GM19238 (cell line): Measurements from ENCODE around the gene SNTG2.
"Not testable (repeated sequence)": the region's sequence is repeated elsewhere in the genome, so short reads cannot be mapped to it uniquely, and the experiment has no call there.

Experiments used
- DNase-seq: peaks from one replicate; pipeline ENCODE4 v3.0.0; 2011; ENCODE audit warnings: low spot score; ENCODE audit not compliant: insufficient read length

The SNTG2 gene

GRCh38 chr2:1366546-1367134 is 416.0 kb downstream of the SNTG2 start:
- no peak for DNase-seq

GRCh38 chr2:1367601-1368000 is 417.0 kb downstream of the SNTG2 start:
- DNase-seq, result no peak

DNA sequence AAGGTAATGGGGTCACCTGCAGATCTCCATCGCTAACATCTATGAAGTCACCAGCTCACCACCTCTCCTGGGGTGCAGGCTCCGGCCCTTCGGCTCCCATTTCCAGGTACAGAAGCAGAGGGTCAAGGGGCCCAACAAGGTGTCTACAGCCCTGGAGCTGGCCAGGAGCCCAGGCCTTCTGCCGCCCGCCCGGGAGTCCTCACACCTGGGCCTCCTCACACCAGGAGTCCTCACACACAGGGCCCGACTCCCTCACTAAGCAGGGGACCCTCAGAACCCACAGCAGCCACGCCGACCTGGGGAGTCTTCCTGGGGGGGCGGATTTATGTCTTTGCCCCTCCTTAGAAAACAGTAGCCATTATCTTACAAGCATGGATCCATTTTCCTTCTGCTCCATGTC is 419.3 kb downstream of the SNTG2 start:
- no peak for DNase-seq

GRCh38 chr2:1370461-1370860 is 419.8 kb downstream of the SNTG2 start:
- no peak for DNase-seq

- DNase-seq, result no peak
Observed at GRCh38 chr2:1371082-1371481, 420.4 kb downstream of the SNTG2 start.

DNA sequence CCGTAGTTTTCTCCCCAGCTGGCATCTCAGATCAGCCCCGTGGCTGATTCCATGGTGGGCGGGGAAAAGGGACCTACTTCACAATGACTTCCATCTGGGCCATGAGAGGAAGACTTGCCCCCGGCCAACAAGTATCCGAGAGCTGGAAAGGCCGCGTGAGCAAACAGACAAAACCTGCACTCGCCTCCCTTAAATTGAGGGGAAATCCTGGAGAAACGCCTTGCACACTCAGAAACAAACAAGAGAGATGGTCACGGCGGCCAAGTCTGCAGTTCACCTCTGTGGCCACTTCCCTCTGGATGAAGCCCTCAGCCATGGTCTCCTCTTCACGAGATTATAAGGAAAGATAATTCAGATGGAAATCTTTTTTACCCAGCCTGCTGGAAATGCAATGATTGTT is 423.2 kb downstream of the SNTG2 start:
- no peak for DNase-seq

DNA sequence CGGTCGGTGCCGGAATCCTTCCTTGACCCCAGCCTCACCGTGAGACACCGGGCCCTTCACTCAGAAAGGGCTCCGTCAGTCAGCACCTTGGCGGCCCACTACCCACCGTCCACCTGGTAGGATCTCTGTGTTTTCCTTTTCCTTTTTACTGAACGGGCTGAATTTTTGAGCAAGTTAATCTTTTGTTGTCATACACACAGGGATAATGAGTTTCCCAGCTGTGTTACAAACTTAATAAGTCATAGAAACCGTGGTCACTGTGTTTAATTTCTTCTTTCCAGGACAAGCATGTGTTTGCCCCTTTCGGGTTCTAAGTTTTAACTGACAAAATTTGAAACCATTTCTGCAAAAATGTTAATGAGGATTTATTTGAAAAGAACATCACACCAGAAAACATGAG is 423.6 kb downstream of the SNTG2 start:
- DNase-seq, result no peak

DNA sequence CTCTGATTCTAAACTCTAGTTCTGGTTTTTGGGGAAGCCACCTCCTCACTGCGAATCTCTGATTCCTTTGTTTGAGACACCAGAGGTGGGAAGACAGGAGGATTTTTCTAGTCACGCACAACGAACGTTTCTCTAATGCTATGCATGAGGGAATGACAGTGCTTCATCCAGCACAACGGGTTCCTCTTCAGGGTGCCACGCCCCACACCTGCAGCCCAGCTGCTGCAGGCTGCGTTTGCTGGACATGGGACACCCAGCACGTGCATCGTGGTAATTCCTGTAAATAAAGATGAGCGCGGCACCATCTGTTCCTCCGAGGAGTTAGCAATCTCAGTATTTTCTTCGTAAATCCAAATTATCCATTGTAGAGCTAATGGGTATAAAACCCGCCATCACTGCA is 425.1 kb downstream of the SNTG2 start:
- no peak for DNase-seq

GRCh38 chr2:1377473-1377872 is 426.8 kb downstream of the SNTG2 start:
- no peak for DNase-seq

- no peak for DNase-seq
Observed at GRCh38 chr2:1378456-1379150, 428.0 kb downstream of the SNTG2 start.

GRCh38 chr2:1381644-1382043 is 431.0 kb downstream of the SNTG2 start:
- DNase-seq, result no peak

GRCh38 chr2:1387954-1388725 is 437.5 kb downstream of the SNTG2 start:
- DNase-seq, result not testable (repeated sequence)

- not testable (repeated sequence) for DNase-seq
Observed at GRCh38 chr2:1390118-1390517, 439.5 kb downstream of the SNTG2 start.

DNA sequence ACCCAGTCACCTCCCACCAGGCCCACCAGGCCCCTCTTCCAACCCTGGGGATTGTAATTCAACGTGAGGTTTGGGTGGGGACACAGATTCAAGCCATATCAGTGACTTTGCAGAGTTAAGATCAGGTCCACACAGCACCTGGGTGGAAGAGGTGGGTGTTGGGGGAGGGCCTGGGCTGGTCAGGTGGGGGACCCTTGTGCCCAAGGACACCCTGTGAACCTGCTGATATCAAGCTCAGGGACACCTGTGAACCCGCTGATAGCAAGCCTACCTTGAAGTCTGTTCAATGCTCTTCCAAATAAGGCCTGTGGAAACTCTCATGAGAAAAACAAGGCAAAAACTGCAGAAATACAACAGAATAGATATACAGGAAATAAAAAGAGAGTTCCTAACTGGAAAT is 442.7 kb downstream of the SNTG2 start:
- no peak for DNase-seq

- no peak for DNase-seq
Observed at GRCh38 chr2:1394709-1395408, 444.2 kb downstream of the SNTG2 start.

GRCh38 chr2:1397350-1397749 is 446.7 kb downstream of the SNTG2 start:
- DNase-seq, result no peak

- DNase-seq, result no peak
Observed at GRCh38 chr2:1398191-1398590, 447.5 kb downstream of the SNTG2 start.

DNA sequence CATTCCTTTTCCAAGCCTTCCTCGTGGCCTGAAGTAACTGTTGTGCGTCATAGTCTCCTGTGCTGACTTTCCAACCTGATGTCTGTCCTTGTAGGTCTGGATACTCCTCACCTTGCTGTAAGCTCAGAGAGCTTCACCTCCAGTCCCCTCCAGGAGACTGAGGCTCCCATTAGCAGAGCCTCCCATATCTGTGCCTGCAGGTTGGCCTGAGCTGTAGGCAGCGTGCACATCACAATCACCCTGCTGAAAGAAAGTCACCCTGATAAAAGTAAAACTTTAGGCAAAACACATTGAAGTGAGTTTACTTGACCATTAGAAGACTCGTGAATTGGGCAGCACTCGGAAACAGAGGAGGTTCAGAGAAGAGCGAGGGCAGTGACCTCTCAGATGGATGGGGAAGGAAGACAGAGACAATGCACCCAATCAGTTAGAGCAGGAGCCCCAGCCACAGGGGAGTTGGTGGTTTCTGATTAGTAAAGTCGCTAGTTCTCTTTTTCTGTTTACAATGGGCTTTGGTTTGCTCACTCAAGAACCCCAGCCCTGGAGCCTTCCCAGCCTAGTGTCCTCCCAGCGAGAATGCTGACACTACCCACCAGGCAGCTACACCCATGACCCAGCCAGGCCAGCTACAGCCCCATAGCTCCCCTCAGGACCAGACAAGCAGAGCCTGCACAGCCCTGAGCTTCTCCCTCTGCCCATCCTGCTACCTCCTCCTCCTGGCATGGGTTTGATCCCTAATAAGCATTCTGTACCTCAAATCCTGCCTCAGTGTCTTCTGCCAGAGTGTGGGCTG is 450.5 kb downstream of the SNTG2 start:
- no peak for DNase-seq

DNA sequence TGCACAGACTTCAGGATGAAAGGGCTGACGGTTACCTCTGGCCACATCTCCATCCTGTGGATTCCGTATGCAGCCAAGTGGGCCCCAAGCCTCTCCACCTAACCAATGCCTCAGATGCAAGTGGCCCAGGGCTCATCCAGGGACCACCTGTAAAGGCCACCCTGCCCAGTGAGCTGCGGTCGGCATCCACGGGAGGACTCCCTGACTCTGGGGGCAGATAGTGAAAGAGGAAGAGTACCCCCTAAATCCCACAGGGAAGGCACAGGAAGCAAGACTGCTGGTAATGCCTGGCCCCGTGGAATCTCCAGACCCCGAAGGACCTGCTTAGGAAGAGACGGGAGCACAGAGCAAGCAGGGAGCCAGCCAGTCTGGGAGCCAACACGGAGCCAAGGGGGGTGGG is 451.4 kb downstream of the SNTG2 start:
- no peak for DNase-seq

DNA sequence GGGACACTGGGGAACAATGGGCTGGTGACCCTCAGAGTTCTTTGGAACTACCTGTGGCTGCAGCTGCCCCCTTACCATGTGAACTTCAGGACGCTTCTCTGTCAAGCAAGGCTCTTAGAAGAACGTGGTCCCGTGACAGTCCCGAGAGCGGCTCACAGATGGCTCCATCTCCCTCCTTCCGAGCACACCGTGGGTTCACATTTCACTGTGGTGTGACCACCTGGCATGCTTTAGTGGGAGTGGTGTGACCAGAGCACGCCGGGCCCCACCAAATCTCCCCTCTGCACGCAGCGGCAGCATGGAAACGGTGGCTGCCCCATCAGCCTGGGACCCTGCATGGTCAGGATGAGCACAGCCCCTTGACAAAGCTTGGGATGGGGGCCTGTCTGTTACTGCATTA is 452.9 kb downstream of the SNTG2 start:
- no peak for DNase-seq

DNA sequence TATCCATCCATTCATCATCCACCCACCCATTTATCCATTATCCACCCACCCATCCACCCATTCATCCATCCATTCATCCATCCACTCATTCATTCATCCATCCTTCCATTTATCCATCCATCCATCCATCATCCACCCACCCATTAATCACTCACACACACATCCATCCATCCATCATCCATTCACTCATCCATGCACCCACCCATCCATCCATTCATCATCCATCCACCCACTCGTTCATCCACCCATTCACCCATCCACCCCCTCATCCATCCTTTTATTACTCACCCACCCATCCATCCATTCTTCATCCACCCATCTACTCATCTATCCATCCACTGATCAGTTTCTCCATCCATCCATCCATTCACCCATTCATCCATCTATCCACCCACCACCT is 454.5 kb downstream of the SNTG2 start:
- DNase-seq, result no peak
